NCI-H187 (cell line): Measurements from ENCODE around the gene EXOC3.
"Not testable (repeated sequence)": the region's sequence is repeated elsewhere in the genome, so short reads cannot be mapped to it uniquely, and the experiment has no call there.

Experiments
- DNase-seq, 2 experiments: peaks; one replicate each; lab custom pipeline; 2025; lab: John Stamatoyannopoulos, UW

EXOC3 gene

GRCh38 chr5:473551-474192, 30.7 kb downstream of the EXOC3 start:
- peak in 1 of 2 experiments; percentile 41 for DNase-seq

GRCh38 chr5:474232-474839, 31.4 kb downstream of the EXOC3 start:
- DNase-seq, result not testable (repeated sequence)

GRCh38 chr5:474840-475661, 32.1 kb downstream of the EXOC3 start:
- DNase-seq, result no peak

- DNase-seq, result no peak
These were observed 32.7 kb downstream of the EXOC3 start for GRCh38 chr5:475704-476101.

- no peak for DNase-seq
These were observed 33.3 kb downstream of the EXOC3 start for GRCh38 chr5:476102-476813.

GRCh38 chr5:476814-477175, 33.8 kb downstream of the EXOC3 start:
- DNase-seq, result no peak

- DNase-seq, result no peak
These were observed 34.3 kb downstream of the EXOC3 start for GRCh38 chr5:477247-477646.

GRCh38 chr5:477871-478270, 34.9 kb downstream of the EXOC3 start:
- DNase-seq, result no peak

- no peak for DNase-seq
These were observed 35.5 kb downstream of the EXOC3 start for GRCh38 chr5:478369-478981.

- DNase-seq, result no peak
These were observed 36.1 kb downstream of the EXOC3 start for GRCh38 chr5:478982-479535.

GRCh38 chr5:479566-480319, 36.8 kb downstream of the EXOC3 start:
- DNase-seq, result no peak

GRCh38 chr5:481347-481746, 38.4 kb downstream of the EXOC3 start:
- no peak for DNase-seq

GRCh38 chr5:482021-482420, 39.0 kb downstream of the EXOC3 start:
- no peak for DNase-seq

- no peak for DNase-seq
These were observed 39.5 kb downstream of the EXOC3 start for GRCh38 chr5:482506-482905.

GRCh38 chr5:483011-483410, 40.0 kb downstream of the EXOC3 start:
- no peak for DNase-seq

GRCh38 chr5:483434-484140, 40.6 kb downstream of the EXOC3 start:
- DNase-seq, result no peak

GRCh38 chr5:484556-484955, 41.6 kb downstream of the EXOC3 start:
- DNase-seq, result no peak

GRCh38 chr5:485113-485945, 42.4 kb downstream of the EXOC3 start:
- DNase-seq, result no peak

GRCh38 chr5:485946-486491, 43.0 kb downstream of the EXOC3 start:
- no peak for DNase-seq
